MV-4-11 (cell line): ENCODE data around the gene ANGPTL8.

Experiments
- DNase-seq: peaks from one replicate; lab custom pipeline; 2025; lab: John Stamatoyannopoulos, UW

The ANGPTL8 gene

DNA sequence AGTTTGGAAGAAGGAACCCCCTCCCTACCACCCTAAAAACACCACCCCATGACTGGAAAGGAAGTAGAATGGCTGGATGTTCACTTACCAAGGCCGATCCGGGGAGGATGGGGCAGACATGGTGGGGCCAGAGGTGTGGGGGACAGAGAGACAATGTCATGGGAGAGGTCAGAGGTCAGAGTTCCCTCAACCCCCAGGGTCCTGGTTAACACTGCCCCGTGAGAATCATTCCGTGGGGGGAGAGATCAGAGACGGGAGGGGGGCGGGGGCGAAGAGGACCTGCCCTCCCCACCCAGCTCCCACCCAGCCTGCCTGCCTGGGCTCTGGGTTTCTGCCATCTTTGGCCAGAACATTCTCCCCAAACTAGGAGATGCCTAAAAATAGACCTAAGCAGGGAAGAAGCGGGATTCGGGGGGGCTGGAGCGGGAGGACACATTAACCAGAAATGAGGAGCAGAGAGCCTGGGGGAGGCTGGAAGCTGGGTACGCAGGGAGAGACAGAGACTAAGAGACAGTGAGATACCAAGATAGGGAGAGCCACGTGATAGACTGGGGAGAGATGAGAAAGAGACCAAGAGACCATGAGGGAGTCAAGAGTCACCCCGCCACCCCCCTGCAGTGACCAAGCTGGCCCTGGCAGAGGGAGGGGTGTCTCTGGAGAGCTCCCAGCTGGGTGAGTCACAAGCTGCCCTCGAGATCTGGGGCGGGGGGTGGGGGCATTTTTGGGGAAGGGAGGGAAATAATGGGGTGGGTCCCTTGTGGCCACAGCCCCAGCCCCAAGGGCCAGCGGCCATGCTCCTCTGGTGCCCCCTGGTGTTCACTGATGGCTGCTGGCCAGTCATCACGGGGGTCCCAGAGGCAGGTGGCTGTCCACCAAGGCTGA is 36.0 kb upstream of the ANGPTL8 start:
- no peak for DNase-seq

DNA sequence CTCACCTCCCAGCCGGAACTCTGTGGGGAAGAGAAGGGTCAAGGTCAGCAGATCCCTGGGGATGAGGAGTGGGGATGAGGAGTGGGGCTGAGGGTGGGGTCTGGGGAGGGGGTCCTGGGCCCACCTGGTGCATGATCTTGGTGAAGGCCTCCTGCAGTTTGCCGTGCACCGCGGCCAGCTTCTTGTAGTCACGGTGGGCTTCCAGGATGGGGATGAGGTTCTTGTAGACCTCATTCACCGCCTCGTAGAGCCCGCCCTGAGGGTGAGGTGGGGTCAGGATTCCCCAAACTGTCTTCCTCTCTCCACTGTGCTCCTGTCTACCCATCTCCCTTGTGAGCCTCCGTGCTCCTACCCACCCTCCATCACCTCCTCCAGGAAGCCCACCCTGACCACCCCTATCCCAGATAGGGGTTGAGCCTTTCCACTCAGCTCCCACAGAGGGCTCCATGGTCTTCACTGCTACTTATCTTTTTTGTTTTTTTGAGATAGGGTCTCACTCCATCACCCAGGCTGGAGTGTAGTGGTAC is 35.3 kb upstream of the ANGPTL8 start:
- no peak for DNase-seq

DNA sequence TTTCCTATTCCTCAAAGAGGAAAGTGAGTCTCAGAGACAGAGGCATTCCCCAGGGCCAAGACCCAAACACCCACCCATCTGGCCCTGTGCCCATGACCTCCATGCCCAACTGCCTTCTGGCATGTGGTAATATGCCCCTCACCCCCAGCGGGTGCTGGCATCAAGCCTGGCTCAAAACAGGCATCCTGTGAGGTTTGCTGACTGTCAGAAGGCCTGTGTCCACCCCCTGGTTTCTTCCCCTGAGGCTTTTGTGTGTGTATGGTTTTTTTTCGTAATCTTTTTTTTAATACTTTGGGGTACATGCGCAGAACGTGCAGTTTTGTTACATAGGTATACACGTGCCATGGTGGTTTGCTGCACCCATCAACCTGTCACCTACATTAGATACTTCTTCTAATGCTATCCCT is 34.5 kb upstream of the ANGPTL8 start:
- DNase-seq: no peak

DNA sequence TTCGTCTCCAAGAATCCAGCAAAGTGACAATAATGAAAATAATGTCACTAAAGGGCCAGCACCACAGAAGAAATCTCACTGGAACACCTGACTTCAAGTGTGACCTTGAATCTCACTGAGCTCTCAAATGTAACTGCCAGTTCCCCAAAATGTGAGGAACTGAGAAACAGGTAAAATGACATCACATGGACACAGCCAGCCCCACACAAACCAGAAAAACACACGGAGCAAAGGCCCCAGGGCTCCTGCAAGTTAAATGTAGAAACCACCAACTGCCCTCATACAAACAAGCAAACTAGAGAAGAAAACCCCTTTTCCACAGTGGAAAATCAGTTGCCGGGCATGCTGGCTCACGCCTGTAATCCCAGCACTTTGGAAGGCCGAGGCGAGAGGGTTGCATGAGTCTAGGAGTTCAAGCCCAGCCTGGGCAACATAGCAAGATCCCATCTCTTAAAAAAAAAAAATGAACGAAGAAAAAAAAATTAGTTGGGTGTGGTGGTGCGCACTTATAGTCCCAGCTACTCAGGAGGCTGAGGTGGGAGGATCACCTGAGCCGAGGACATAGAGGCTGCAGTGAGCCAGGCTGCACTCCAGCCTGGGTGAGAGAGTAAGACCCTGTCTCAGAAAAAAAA is 33.4 kb upstream of the ANGPTL8 start:
- DNase-seq: no peak

DNA sequence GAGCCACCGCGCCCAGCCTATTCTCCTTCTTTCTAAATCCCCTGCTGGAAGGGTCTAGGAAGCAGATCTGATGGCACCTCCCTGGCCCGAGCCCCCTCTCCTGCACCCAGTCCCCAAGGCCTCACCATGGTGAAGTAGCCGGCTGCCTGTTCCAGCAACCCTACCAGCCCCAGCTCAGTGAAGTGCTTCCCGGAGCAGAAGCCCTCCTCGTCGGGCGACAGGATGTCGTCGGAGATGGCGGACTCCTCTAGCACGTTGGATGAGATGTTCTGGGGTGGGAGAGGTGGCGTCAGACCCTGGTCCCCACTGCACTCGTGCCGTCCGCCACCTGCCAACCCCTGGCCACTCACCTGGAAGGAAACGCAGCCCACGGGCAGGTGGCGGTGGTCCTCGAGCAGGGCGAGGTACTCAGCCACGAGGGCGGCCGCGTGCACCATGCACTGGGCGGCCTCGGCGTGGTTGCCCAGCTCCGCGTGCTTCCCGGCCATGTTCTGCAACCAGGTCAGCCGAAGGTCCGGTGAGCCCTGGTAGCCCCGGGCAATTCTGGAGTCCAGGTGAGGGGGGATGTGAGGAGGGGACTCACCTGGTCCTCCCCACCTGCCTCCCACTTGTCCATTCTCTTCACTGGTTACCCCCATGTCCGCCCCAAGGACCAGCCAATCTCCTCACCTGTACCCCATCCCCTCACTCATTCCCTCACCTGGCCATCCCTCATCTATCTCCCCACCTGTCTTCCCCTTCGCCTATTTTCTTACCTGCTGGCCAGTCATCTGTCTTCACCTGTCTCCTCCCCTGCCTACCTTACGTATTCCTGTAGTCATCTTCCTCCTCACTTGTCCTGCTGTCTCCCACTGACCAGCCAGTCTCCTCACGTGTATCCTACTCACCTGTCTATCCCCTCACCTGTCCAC is 30.6 kb upstream of the ANGPTL8 start:
- no peak for DNase-seq

DNA sequence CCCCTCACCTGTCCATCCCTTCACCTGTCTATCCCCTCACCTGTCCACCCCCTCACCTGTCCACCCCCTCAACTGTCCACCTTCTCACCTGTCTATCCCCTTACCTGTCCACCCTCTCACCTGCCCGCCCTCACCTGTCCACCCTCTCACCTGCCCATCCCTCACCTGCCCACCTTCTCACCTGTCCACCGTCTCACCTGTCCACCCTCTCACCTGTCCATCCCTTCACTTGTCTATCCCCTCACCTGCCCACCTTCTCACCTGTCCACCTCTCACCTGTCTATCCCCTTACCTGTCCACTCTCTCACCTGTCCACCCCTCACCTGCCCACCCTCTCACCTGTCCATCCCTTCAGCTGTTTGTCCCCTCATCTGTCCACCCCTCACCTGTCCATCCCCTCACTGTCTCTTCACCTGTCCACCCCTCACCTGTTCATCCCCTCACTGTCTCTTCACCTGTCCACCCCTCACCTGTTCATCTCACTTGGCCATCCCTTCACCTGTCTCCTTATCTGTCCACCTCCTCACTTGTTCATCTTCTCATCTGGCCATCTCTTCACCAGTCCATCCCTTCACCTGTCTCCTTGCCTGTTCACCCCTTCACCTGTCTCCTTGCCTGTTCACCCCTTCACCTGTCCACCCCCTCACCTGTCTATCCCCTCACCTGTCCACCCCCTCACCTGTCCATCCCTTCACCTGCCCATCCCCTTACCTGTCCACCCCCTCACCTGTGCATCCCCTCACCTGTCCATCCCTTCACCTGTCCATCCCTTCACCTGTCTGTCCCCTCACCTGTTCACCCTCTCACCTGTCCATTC is 29.4 kb upstream of the ANGPTL8 start:
- no peak for DNase-seq

DNA sequence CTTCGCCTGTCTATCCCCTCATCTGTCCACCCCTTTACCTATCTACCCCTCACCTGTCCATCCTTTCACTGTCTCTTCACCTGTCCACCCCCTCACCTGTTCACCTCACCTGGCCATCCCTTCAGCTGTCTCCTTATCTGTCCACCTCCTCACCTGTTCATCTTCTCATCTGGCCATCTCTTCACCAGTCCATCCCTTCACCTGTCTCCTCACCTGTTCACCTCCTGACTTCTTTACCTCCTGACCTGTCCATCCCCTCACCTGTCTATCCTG is 28.8 kb upstream of the ANGPTL8 start:
- DNase-seq: no peak

DNA sequence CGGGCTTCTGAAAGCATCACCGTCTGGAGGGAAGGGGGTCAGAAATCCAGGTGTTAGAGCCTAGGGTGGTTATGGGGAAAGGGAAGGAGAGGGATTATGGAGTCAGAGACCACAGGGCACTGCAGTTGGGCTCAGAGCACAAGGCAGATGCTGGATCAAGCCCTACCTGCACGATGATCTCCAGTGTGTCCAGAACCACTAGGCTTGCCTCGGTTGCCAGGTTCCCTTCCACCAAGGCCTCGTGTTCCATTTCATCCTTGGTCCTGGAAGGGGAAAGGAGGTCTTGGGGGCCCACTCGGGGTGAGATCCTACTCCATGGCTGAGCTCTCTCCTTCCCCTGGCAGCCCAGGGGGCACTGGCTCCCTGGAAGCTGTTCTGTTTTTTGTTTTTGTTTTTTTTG is 25.0 kb upstream of the ANGPTL8 start:
- DNase-seq: no peak

DNA sequence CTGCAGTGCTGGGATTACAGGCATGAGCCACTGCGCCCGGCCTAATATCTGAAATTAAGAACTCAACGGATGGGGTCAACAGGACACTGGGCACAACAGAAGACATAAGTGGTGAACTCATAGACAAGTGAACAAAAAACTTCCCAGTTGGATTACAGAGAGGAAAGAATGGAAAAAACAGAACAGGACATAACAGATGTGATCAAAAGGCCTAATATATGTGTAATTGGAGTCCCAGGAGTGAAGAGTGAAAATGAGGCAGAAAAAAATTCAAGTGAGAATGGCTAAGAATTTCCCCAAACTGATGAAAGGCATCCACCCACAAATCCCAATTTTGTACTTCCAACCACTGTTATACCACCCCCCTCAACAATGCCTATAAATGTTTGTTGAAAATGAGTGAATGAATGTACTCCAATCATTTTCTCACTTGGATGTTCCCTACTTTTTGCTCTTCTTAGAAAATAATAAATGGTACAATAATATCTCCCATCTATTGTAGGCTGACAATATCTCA is 18.3 kb upstream of the ANGPTL8 start:
- no peak for DNase-seq

DNA sequence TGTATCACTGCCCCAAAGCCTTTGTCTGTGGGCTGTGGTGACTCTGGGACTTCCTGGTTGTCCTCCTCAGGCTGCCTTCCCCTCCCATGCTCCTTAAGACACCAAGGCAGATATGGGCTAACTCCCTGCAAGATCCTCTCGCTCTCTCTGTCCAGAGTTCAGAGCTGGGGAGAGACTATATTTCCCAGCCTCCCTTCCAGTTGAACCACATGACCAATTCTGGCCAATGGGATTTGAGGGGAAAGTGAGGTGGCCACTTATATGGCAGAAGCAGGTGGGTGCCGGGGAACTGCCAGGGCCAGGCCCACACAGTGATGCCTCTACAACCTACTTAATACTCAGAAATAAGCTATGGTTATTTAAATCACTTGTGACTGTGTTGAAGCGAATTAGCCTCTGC is 16.2 kb upstream of the ANGPTL8 start:
- DNase-seq: no peak

DNA sequence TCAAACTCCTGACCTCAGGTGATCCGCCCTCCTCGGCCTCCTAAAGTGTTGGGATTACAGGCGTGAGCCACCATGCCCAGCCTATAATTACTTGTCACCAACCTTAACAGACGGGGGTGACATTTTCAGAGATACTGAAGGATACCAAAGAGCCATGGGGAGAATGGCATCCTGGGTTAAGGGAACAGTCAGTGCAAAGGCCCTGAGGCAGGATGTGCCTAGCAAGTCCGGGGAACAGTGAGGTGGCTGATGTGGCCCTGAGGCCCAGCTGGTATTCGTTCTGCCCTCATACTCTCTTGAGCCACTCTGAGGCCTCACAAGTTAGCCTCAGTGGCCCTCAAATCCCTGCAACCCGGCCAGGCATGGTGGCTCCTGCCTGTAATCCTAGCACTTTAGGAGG is 15.0 kb upstream of the ANGPTL8 start:
- no peak for DNase-seq

DNA sequence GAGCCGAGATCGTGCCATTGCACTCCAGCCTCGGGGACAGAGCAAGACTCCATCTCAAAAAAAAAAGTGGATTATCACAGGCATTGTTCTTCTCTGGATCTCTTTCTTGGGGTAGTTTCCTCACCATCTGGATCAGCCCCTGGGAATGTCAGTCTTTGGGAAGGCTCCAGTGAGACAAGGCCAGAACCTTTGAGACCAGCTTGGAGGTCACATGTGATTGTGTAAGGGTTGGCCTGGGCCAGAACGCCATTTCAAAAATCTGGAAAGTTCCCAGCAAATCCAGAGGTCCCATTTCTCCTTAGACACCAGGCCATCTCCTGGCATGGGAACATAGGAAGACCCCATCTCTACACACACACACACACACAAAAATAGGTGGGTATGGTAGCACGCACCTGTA is 14.2 kb upstream of the ANGPTL8 start:
- DNase-seq: no peak

DNA sequence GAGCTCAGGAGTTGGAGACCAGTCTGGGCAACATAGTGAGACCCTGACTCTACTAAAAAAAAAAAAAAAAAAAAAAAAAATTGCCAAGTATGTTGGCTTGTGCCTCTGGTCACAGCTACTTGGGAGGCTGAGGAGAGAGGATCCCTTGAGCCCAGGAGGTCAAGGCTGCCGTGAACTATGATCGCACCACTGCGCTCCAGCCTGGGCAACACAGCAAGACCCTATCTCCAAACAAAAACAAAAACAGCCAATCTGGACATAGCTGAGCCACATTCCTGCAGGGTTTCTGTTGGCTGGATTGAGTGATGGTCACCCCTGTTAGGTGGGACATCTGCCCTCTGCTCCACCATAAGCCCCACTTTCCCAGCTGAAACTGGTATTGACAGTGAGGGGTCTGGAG is 13.6 kb upstream of the ANGPTL8 start:
- DNase-seq: no peak

DNA sequence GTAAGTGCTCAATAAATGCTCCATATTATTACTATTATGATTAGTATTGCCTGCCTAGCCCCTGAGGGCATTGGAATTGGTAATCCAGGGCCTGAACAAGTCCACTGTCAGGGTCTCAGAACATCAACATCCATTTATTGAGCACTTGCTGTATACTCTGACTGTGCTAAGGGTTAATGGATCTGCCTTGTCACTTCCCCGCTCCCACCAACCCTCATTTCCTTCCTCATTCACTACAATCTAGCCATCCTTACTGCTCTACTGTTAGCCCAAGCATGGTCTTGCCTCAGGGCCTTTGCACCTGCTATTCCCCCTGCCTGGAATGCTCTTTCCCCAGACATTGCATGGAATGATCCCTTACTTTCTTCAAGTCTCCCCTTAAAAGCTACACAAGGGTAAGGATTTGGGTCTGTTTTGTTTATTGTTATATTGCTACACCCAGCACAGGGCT is 12.7 kb upstream of the ANGPTL8 start:
- DNase-seq: no peak

DNA sequence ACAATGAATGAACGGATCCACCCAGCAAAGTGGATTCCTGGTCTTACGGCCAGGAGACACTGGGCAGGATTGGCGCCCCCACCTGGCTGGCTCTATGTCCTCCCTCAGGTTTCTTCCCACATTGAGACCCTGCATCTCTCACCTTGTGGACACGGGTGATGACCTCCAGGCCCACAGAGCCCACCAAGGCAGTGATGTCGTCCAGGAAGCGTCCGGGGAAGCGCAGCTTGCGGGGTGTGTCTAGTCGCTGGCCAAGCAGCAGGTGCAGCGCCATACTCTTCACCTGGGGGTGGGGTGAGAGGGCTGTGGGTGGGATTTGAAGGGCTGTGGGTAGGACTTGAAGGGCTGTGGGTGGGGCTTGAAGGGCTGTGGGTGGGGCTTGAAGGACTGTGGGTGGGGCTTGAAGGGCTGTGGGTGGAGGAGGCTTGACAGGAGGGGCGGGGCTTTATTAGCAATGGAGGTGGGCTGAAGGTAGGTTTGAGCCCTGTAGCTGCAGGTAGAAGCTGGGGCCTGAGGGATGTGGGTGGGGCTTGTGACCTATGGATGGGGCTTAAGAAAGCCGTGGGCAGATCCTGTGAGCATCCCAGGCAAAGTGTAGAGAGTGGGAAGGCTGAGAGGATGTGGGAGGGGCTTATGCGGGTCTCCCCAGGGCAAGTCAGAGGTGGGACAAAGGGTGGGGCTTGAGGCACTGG is 12.1 kb upstream of the ANGPTL8 start:
- DNase-seq: no peak

DNA sequence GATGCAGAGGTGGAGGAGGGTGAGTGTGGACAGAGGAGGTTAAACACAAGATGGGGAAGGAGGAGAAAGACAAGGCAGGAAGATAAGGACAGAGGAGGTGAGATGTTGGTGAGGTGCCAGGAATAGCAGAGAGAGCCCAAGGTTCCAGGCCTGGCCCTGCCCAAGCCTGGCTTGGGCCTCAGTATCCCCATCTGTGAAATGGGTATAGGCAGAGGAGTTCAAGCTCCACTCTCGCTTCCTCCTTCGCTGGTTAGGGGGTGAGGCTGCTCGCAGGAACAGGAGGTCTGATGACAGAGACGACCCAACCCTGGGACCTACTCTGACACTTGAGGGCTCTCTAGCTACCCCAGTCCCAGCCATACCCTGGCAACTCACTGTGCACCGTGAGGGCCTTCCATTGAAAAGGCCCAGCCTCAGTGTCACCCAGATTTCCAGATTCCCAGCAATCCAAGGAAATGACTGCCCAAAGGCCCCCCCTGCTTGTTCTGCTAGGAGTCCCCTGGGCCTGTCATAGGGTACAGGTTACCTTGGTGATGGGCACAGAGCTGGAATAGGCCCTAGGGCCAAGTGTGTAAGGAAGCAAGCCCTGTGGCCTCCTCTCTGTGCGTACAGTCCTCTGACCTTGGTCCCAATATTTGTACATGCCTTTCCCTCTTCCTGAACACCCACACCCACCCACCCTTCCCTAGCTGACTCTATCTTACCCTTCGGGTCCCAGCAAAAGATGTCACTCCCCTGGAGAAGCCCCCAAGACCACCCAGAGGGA is 8.6 kb upstream of the ANGPTL8 start:
- DNase-seq: no peak

DNA sequence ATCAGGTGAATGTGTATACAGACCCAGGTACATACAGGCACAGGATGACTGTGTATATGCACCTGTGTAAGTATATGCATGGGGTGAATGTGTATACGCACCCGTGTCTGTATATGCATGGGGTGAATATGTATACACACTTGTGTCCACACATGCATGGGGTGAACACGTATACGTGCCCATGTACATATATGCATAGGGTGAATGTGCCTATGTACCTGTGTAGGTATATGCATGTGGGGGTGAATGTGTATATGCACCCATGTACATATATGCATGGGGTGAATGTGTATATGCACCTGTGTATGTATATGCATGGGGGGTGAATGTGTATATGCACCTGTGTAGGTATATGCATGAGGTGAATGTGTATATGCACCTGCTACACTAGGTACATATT is 6.9 kb upstream of the ANGPTL8 start:
- no peak for DNase-seq

DNA sequence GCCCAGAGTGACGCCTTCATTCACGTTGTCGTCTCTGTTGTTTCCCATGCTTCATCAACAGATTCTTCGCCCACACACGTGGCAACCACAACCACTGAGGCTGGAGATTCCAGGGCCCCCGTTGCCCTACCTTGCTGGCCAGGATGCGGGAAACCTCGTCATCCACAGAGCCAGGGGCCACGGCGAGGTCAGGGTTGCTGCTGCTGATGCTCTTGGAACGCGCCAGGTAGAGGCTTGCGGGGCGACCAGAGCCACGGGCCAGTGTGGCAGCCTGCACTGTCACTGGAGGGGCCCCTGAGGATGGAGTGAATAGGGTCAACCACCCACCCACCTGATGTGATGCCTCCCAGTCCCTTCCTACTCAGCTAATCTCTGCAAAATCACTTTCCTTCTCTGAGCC is 6.3 kb upstream of the ANGPTL8 start:
- no peak for DNase-seq

DNA sequence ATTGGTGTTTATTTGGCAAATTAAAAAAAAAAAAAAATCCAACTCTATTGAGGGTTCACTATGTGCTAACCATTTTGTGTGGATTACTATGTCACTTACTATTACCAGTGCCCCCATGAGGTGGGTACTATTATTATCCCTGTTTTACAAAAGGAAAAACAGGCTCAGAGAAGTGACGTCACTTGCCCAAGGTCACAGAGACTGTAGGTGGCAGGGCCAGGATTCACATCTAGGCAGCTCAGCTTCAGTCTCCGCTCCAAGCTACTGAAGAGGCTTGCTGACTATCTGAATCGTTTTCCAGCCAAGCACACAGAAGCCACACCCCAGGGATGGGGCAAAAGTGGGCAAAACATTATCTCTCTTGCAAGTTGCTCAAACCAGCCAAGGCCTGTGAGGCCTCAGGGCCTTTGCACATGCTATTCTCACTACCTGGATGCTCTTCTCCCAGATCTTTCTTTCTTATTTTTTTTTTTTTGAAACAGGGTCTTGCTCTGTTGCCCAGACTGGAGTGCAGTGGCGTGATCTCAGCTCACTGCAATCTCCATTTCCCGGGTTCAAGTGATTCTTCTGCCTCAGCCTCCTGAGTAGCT is 4.8 kb upstream of the ANGPTL8 start:
- no peak for DNase-seq
